Fibroblast of skin of scalp (primary cell): Measurements from ENCODE around the gene IDI2. TPM values are rescaled to one million over a fixed set of nuclear protein-coding genes. Genes with fewer than 3 reads are reported as not detected.
"Not testable (repeated sequence)": the region's sequence is repeated elsewhere in the genome, so short reads cannot be mapped to it uniquely, and the experiment has no call there.

Experiments used
- DNase-seq: peaks from one replicate; pipeline ENCODE4 v3.0.0-alpha.2; 2013
- polyA plus RNA-seq, 2 experiments: library from polyadenylated mRNA; unstranded; fragments of 120-200 nt; gene quantifications; one replicate each; pipeline ENCODE4 v1.2.1, GENCODE V29; 2013; ENCODE audit not compliant: insufficient read length in 2 of 2

IDI2 gene
- not detected for polyA plus RNA-seq (2013, experiment 1 of 2; ENCODE audit: insufficient read length)
- not detected for polyA plus RNA-seq (2013, experiment 2 of 2; ENCODE audit: insufficient read length)

GRCh38 chr10:1025683-1026082 lies at the start of gene IDI2:
TSS of gene IDI2 (minus strand) at chr10:1025859. CDS start at chr10:1024723, 1,136 bp downstream.
- no peak for DNase-seq

DNA sequence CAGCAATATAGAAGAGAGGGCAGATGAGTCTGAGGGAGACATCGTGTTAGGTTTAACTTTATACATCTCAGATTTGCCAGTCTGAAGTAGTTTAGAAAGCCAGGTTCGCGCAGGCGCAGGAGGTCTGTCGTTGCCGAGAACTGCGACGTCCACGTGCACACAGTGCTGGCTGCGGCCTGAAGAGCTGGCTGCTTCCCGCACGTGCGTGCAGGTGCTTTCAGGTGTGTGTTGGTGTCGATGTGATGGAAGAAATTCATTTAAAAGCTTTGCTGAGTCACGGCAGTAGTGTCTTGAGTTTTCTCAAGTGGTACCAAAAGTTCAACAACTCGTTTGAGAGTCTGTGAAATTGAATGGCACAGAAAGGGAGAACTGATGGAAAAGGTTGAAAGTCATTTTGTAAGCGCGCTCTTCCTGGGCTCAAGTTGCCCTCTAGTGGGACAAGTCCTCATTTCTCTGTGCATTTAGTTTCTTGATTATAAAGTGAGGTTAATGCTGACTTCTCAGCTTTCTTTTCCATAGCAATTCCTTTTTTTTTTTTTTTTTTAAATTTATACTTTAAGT lies 49.2 kb upstream of the IDI2 start:
- DNase-seq: no peak

- DNase-seq: no peak
Measured at GRCh38 chr10:1074052-1074747, 48.5 kb upstream of the IDI2 start.

- DNase-seq: no peak
Measured at GRCh38 chr10:1070919-1071318, 45.3 kb upstream of the IDI2 start.

DNA sequence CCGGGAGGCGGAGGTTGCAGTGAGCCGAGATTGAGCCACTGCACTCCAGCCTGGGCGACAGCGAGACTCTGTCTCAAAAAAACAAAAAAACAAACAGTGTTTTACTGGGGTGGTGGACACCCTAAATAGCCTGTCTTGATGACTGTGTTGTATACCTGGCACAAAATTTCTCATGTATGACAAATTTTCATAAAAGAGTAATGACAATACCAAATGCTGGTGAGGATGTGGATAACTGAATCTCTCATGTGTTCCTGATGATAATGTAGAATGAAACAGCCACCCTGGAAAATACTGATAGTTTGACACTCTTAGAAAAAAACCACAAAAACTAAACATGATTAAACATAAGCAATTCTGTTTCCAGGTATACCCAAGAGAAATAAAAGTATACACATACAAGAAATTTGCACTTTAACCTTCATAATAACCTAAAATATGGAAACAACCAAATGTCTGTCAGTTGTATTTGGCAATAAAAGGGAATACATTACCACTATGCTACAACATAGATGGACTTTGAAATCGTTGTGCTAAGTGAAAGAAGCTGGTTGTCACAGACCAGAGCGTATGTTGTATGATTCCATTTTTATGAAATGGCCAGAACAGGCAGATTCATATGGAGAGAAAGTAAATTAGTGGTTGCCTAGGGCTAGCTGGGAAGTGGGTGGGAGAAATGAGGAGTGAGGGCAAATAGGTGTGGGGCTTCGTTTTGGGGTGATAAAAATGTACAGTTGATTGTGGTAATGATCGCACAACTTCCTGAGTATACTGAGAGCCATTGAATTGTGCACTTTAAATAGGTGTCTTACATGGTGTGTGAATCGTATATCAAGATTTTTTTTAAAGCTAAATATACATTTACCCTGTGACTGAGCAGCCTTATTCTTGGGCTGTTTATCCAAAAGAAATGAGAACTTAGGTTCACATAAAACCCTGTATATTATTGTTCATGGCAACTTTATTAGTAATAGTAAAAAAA lies 43.0 kb upstream of the IDI2 start:
- DNase-seq: no peak

DNA sequence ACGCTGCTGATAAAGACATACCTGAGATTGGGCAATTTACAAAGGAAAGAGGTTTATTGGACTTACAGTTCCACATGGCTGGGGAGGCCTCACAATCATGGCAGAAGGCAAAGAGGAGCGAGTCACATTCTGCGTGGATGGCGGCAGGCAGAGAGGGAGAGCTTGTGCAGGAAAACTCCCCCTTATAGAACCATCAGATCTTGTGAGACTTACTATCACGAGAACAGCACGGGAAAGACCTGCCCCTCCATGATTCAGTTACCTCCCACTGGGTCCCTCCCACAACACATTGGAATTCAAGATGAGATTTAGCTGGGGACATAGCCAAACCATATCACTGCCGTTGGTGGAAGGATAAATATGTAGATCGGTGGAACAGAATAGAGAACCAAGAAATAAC lies 41.1 kb upstream of the IDI2 start:
- not testable (repeated sequence) for DNase-seq

DNA sequence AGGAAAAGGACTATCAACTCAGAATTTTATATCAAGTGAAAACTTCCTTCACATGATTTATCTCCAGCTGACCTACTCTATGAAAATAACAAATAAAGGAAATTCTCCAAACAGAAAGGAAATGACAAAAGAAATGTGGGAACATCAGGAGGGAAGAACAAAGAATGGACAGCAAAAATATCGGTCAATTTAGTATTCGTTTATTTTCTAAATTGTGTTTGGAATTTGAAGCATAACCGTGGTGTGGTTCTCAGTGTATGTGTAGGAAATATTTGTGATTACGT lies 39.2 kb upstream of the IDI2 start:
- no peak for DNase-seq

DNA sequence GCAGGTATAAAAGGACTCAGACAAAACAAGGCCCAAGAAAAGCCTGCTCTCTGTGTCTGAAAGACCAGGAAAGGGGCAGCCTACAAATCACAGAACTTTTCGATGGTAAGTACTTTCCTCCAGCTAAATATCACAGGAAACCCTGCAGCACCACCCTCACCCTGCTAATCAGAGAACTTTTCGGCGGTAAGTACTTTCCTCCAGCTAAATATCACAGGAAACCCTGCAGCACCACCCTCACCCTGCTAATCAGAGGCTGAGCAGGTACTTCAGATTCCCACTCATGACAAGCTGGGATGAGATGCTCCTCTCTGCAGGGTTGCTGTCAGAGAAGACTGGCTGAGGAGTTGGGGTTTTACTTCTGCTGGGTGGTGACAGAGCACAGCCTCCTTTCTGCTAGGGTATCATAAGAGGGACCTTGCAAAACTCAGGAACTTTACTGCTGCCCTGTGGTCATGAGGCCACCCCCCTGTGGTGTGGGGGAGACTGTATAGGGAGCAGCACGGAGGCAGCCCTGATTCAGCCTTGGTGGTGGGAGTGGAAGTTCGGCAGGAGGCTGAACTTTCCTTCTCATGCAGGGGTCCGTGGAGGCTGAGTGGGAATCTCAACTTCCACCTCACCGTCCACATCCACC lies 37.7 kb upstream of the IDI2 start:
- no peak for DNase-seq

GRCh38 chr10:1061930-1062774 lies 36.5 kb upstream of the IDI2 start:
- DNase-seq: peak; percentile 62

DNA sequence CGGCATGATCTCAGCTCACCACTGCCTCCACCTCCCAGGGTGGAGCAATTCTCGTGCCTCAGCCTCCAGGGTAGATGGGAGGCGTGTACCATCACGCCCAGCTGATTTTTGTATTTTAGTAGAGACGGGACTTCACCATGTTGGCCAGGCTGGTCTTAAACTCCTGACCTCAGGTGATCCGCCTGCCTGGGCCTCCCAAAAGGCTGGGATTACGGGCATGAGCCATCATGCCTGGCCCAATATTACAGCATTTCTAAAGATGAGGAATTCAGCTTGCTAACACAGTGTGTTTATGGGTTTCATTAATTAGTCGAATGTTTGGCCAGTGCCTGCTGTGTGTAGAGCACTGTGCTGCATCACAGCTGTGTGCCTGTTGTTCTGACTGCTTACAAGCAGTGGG lies 34.2 kb upstream of the IDI2 start:
- DNase-seq: no peak

DNA sequence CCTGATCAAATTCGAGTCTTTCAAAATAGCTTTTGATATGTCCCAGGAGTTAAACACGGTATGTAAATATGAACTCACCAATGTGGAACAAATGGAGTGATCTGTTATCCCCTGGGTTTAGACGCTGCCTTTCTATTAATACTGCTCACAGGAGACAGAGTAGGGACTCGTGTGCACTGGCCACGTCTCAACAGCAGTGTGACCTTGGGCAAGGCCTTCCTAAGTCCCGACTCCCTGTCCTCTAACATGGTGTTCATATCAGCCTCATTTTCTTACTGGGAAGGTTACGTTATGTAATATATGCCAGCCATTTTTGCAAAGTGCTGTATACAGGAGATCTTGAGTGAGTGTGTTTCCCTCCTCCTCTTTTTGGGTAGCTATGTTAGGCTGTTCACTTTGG lies 32.4 kb upstream of the IDI2 start:
- DNase-seq: no peak

DNA sequence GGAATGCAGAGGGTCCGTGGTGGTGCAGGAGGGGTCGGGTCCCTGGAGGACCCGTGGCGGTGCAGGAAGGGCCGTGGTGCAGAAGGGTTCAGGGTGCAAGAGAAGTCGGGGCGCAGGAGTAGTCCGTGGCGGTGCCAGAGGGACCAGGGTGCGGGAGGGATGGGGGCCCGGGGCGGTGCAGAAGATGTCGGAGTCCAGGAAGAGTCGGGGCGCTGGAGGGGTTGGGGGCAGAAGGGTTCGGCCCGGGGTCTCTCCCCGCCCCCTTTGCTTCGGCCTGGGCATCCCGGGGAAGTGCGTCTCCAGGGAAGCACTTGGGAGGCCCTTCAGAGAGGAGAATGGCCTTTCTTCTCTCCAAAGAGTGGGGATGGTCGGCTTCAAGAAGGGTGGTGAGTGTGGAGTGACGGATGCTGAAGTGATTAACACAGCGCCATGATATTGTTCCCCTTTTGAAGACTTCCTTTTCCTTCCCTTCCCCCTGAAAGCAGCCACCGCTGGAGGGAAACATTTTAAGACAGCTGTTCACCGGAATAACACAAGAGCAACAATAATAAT lies 31.5 kb upstream of the IDI2 start:
- DNase-seq: no peak

GRCh38 chr10:1056326-1057105 lies 30.9 kb upstream of the IDI2 start, which contains the start of gene WDR37:
TSS of gene WDR37 (plus strand) at chr10:1056385. CDS start at chr10:1072156, 15,771 bp downstream.
- DNase-seq: peak; percentile 80

DNA sequence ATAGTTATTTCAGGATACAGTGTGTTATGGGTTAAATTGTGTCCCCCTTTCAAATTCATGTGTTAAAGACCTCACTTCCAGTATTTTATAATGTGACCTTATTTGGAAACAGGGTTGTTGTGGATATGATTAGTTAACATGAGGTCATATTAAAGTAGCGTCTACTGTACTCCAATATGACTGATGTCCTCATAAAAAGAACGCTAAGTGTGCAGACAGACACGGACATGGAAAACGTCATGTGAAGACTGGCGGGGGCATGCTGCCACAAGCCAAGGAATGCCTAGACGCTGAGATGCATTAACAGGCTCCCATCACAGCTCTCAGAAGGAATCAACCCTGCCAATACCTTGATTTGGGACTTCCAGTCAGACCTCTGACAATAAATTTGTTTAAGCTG lies 29.0 kb upstream of the IDI2 start:
- no peak for DNase-seq

DNA sequence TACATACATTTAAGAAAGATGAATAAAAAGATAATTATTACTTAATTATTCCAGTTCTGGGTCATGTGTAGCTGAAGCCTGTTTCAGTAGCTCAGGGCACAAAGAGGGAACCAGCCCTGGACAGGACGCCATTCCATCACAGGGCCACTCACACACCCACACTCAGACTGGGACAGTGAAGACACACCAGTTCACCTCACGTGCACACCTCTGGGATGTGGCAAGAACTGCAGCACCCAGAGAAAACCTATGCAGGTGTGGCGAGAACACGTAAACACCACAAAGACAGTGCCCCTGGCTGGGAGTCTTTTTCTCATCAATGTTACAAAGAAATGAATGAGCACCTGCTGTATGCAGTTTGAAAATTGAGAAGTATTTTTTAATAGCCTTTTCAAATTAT lies 24.9 kb upstream of the IDI2 start:
- DNase-seq: no peak

GRCh38 chr10:1050145-1050544 lies 24.5 kb upstream of the IDI2 start:
- DNase-seq: peak; percentile 9

GRCh38 chr10:1049425-1049958 lies 23.8 kb upstream of the IDI2 start:
- DNase-seq: no peak

- DNase-seq: peak; percentile 99
Measured at GRCh38 chr10:1048732-1049424, 23.2 kb upstream of the IDI2 start, which contains the start of gene IDI1. TSS of gene IDI1 (minus strand) at chr10:1049119. CDS start at chr10:1049003, 116 bp downstream.

GRCh38 chr10:1048349-1048731 lies 22.7 kb upstream of the IDI2 start:
- DNase-seq: peak; percentile 18

DNA sequence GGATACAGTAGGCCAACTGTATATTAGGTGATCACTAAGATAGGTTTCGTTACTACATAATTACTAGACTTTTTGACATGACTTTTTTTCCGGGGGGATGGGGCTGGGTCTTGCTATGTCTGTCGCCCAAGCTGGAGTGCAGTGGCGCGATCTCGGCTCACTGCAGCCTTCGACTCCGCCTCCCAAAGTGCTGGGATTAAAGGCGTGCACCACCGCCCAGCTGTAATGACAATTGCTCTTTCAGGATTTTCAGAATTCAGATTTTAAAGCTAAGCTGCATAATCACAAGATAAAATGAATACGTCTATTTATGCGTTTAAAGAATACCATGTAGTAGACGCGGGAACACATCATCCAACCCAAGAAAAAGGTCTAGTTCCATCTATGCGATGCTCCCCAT lies 22.3 kb upstream of the IDI2 start:
- DNase-seq: no peak
